Measurements from ENCODE around the gene SLC40A1. TPM values are rescaled to one million over a fixed set of nuclear protein-coding genes. Genes with fewer than 3 reads are reported as not detected.

Gene SLC40A1
- total RNA-seq, 3 donors from 2014 or later = 2.1 to 4.6 (median 2.4) TPM

GRCh38 chr2:189527041-189527750 is 53.4 kb downstream of the SLC40A1 start:
- Mint-ChIP-seq H3K4me3 (no peak overlapping the region), H3K4me1 (ENCODE audit: low read depth) (no peaks in the 10 kb centered on the region), H3K27me3 (ENCODE audit: low read depth) (no peaks in the 10 kb centered on the region), H3K36me3 (ENCODE audit: insufficient read depth) (no peaks in the 10 kb centered on the region), H3K9me3 (no peaks in the 10 kb centered on the region)
- ATAC-seq = no peak
- no peak for DNase-seq

GRCh38 chr2:189526241-189526640 is 54.3 kb downstream of the SLC40A1 start:
- no peak overlapping the region for H3K4me3 Mint-ChIP-seq
- H3K36me3 Mint-ChIP-seq (ENCODE audit: insufficient read depth) = no peaks in the 10 kb centered on the region
- H3K9me3 Mint-ChIP-seq = no peaks in the 10 kb centered on the region

GRCh38 chr2:189524746-189525145 is 55.8 kb downstream of the SLC40A1 start:
- Mint-ChIP-seq H3K4me3 (no peak overlapping the region), H3K36me3 (ENCODE audit: insufficient read depth) (no peaks in the 10 kb centered on the region), H3K27me3 (ENCODE audit: low read depth) (no peaks in the 10 kb centered on the region), H3K4me1 (ENCODE audit: low read depth) (no peaks in the 10 kb centered on the region), H3K9me3 (no peaks in the 10 kb centered on the region)
- DNase-seq (no peak), ATAC-seq (no peak)

More at GRCh38 chr2:189526241-189526640, 54.3 kb downstream of the SLC40A1 start:
- no peak for ATAC-seq
- Mint-ChIP-seq H3K27me3 (ENCODE audit: low read depth) (no peaks in the 10 kb centered on the region), H3K4me1 (ENCODE audit: low read depth) (no peaks in the 10 kb centered on the region)
- no peak for DNase-seq

- no peak overlapping the region for H3K4me3 Mint-ChIP-seq
- DNase-seq (no peak), ATAC-seq (no peak)
- H3K27me3 Mint-ChIP-seq (ENCODE audit: low read depth) = no peaks in the 10 kb centered on the region
- H3K4me1 Mint-ChIP-seq (ENCODE audit: low read depth) = no peaks in the 10 kb centered on the region
- H3K36me3 Mint-ChIP-seq (ENCODE audit: insufficient read depth) = no peaks in the 10 kb centered on the region
- H3K9me3 Mint-ChIP-seq = no peaks in the 10 kb centered on the region
Measured at GRCh38 chr2:189522435-189523151, 58.0 kb downstream of the SLC40A1 start.

GRCh38 chr2:189521699-189522434 is 58.7 kb downstream of the SLC40A1 start:
- no peak for DNase-seq
- Mint-ChIP-seq H3K9me3 (peaks cover 5% of the 10 kb centered on the region), H3K4me1 (ENCODE audit: low read depth) (no peaks in the 10 kb centered on the region), H3K4me3 (no peak overlapping the region), H3K36me3 (ENCODE audit: insufficient read depth) (no peaks in the 10 kb centered on the region), H3K27me3 (ENCODE audit: low read depth) (no peaks in the 10 kb centered on the region)
- ATAC-seq = no peak

- Mint-ChIP-seq H3K4me3 (no peak overlapping the region), H3K27me3 (ENCODE audit: low read depth) (peaks cover 2% of the 10 kb centered on the region), H3K4me1 (ENCODE audit: low read depth) (no peaks in the 10 kb centered on the region), H3K36me3 (ENCODE audit: insufficient read depth) (no peaks in the 10 kb centered on the region), H3K9me3 (peaks cover 5% of the 10 kb centered on the region)
- ATAC-seq (no peak), DNase-seq (no peak)
Measured at GRCh38 chr2:189519631-189520387, 60.8 kb downstream of the SLC40A1 start.

- DNase-seq (no peak), ATAC-seq (no peak)
- no peak overlapping the region for H3K4me3 Mint-ChIP-seq
- peaks cover 2% of the 10 kb centered on the region for H3K27me3 Mint-ChIP-seq (ENCODE audit: low read depth)
- no peaks in the 10 kb centered on the region for H3K36me3 Mint-ChIP-seq (ENCODE audit: insufficient read depth)
- peaks cover 5% of the 10 kb centered on the region for H3K9me3 Mint-ChIP-seq
- no peaks in the 10 kb centered on the region for H3K4me1 Mint-ChIP-seq (ENCODE audit: low read depth)
Measured at GRCh38 chr2:189517847-189518535, 62.6 kb downstream of the SLC40A1 start.

- H3K27me3 Mint-ChIP-seq (ENCODE audit: low read depth) = peaks cover 2% of the 10 kb centered on the region
- H3K4me1 Mint-ChIP-seq (ENCODE audit: low read depth) = no peaks in the 10 kb centered on the region
- no peak for DNase-seq
- no peak for ATAC-seq
- peaks cover 5% of the 10 kb centered on the region for H3K9me3 Mint-ChIP-seq
- no peak overlapping the region for H3K4me3 Mint-ChIP-seq
- no peaks in the 10 kb centered on the region for H3K36me3 Mint-ChIP-seq (ENCODE audit: insufficient read depth)
Measured at GRCh38 chr2:189516546-189516945, 64.0 kb downstream of the SLC40A1 start.

- Mint-ChIP-seq H3K36me3 (ENCODE audit: insufficient read depth) (no peaks in the 10 kb centered on the region), H3K4me3 (no peak overlapping the region), H3K27me3 (ENCODE audit: low read depth) (peaks cover 2% of the 10 kb centered on the region), H3K4me1 (ENCODE audit: low read depth) (no peaks in the 10 kb centered on the region), H3K9me3 (peaks cover 5% of the 10 kb centered on the region)
- no peak for DNase-seq
- no peak for ATAC-seq
Measured at GRCh38 chr2:189515264-189515663, 65.3 kb downstream of the SLC40A1 start.

- no peaks in the 10 kb centered on the region for H3K36me3 Mint-ChIP-seq (ENCODE audit: insufficient read depth)
- no peak overlapping the region for H3K4me3 Mint-ChIP-seq
- peaks cover 2% of the 10 kb centered on the region for H3K27me3 Mint-ChIP-seq (ENCODE audit: low read depth)
- ATAC-seq (no peak), DNase-seq (no peak)
- peaks cover 8% of the 10 kb centered on the region for H3K9me3 Mint-ChIP-seq
- no peaks in the 10 kb centered on the region for H3K4me1 Mint-ChIP-seq (ENCODE audit: low read depth)
Measured at GRCh38 chr2:189514104-189514503, 66.5 kb downstream of the SLC40A1 start.

GRCh38 chr2:189512879-189513278 is 67.7 kb downstream of the SLC40A1 start:
- H3K36me3 Mint-ChIP-seq (ENCODE audit: insufficient read depth) = no peaks in the 10 kb centered on the region
- H3K9me3 Mint-ChIP-seq = peaks cover 13% of the 10 kb centered on the region
- no peak for DNase-seq
- no peak for ATAC-seq
- no peaks in the 10 kb centered on the region for H3K4me1 Mint-ChIP-seq (ENCODE audit: low read depth)
- H3K4me3 Mint-ChIP-seq = no peak overlapping the region
- H3K27me3 Mint-ChIP-seq (ENCODE audit: low read depth) = peaks cover 2% of the 10 kb centered on the region

GRCh38 chr2:189511960-189512319 is 68.6 kb downstream of the SLC40A1 start:
- ATAC-seq = no peak
- no peaks in the 10 kb centered on the region for H3K4me1 Mint-ChIP-seq (ENCODE audit: low read depth)
- H3K36me3 Mint-ChIP-seq (ENCODE audit: insufficient read depth) = no peaks in the 10 kb centered on the region
- peaks cover 8% of the 10 kb centered on the region for H3K9me3 Mint-ChIP-seq
- H3K4me3 Mint-ChIP-seq = no peak overlapping the region
- no peak for DNase-seq
- peaks cover 2% of the 10 kb centered on the region for H3K27me3 Mint-ChIP-seq (ENCODE audit: low read depth)

GRCh38 chr2:189511210-189511959 is 69.2 kb downstream of the SLC40A1 start:
- no peak for DNase-seq
- no peaks in the 10 kb centered on the region for H3K36me3 Mint-ChIP-seq (ENCODE audit: insufficient read depth)
- no peak overlapping the region for H3K4me3 Mint-ChIP-seq
- H3K27me3 Mint-ChIP-seq (ENCODE audit: low read depth) = peaks cover 2% of the 10 kb centered on the region
- H3K9me3 Mint-ChIP-seq = peaks cover 8% of the 10 kb centered on the region
- peaks cover 2% of the 10 kb centered on the region for H3K4me1 Mint-ChIP-seq (ENCODE audit: low read depth)
- no peak for ATAC-seq
